Panc1 (cell line): Measurements from ENCODE around the gene PPCDC. TPM values are rescaled to one million over a fixed set of nuclear protein-coding genes. Genes with fewer than 3 reads are reported as not detected.

Experiments used
- ATAC-seq: fragments of 200-7000 bp; cut with Tn5 transposase; 2 replicates; pipeline ENCODE4 v1.9.1; 2020; ENCODE audit warnings: mild to moderate bottlenecking, moderate library complexity
- BruUV-seq: library from RNA; stranded (reverse); fragments of 400-500 nt; replicated peaks from 2 replicates; lab custom pipeline; 2021; lab: Mats Ljungman, UMichigan
- CTCF ChIA-PET: fragments of 300-600 bp; sonication (Branson Sonifier 250); formaldehyde crosslinking; loops from one replicate; lab custom pipeline; 2022; ENCODE audit warnings: antibody characterized with exemption; lab: Charles Lee
- POLR2A ChIA-PET: fragments of 300-600 bp; sonication (Branson Sonifier 250); formaldehyde crosslinking; loops from one replicate; lab custom pipeline; 2022; ENCODE audit warnings: antibody characterized with exemption; lab: Charles Lee
- DNase-seq: peaks from one replicate; pipeline ENCODE4 v3.0.0-alpha.2; 2010; ENCODE audit warnings: low read depth, low spot score
- H3K27ac ChIP-seq: 2 replicates; pipeline ENCODE4 v1.5.1; 2011; ENCODE audit warnings: mild to moderate bottlenecking, low read length, inconsistent platforms
- H3K27me3 ChIP-seq: fragments of 200-500 bp; sonication (Bioruptor generic); 2 replicates; pipeline ENCODE4 v1.6.0; 2014; ENCODE audit warnings: low read length, inconsistent platforms; ENCODE audit not compliant: control insufficient read depth, insufficient read depth
- H3K36me3 ChIP-seq: fragments of 200-500 bp; sonication (Bioruptor generic); 2 replicates; pipeline ENCODE4 v1.5.1; 2014; ENCODE audit warnings: inconsistent platforms, mild to moderate bottlenecking, low read length, moderate library complexity; ENCODE audit not compliant: control insufficient read depth, insufficient read depth
- H3K4me1 ChIP-seq: 2 replicates; pipeline ENCODE4 v1.5.1; 2011; ENCODE audit warnings: inconsistent platforms, mild to moderate bottlenecking, low read length, moderate library complexity; ENCODE audit not compliant: control insufficient read depth, insufficient read depth
- H3K4me3 ChIP-seq, 2 experiments: 2 replicates each; pipeline ENCODE4 v1.5.1; 2011 to 2012; ENCODE audit warnings: low read depth in 2 of 2, low read length in 2 of 2, mild to moderate bottlenecking in 2 of 2, inconsistent platforms in 1 of 2, moderate library complexity in 1 of 2
- H3K9me3 ChIP-seq: fragments of 200-500 bp; sonication (Bioruptor generic); 2 replicates; pipeline ENCODE4 v1.5.1; 2014; ENCODE audit warnings: low read depth, mild to moderate bottlenecking, inconsistent platforms, low read length, moderate library complexity; ENCODE audit not compliant: control insufficient read depth, insufficient read depth
- CTCF ChIP-seq: fragments of 450-650 bp; IDR thresholded peaks from 2 replicates; pipeline ENCODE4 v1.5.1; 2017; ENCODE audit warnings: mild to moderate bottlenecking
- POLR2AphosphoS5 ChIP-seq: IDR thresholded peaks from 2 replicates; pipeline ENCODE4 v1.6.1; 2012; ENCODE audit warnings: mild to moderate bottlenecking, low read depth, low read length, moderate library complexity
- SIN3A ChIP-seq: IDR thresholded peaks from 2 replicates; pipeline ENCODE4 v1.6.1; 2012; ENCODE audit warnings: low read depth, mild to moderate bottlenecking, low read length, moderate library complexity, borderline replicate concordance; ENCODE audit not compliant: insufficient read depth
- TCF7L2 ChIP-seq: IDR thresholded peaks from 2 replicates; pipeline ENCODE4 v1.6.1; 2011; ENCODE audit warnings: mild to moderate bottlenecking, low read depth, low read length, inconsistent platforms
- in situ Hi-C: cut with HindIII; loops from 2 replicates; pipeline ENCODE4 v1.10.0; 2016; ENCODE audit warnings: low sequenced_read_pairs, low pct_unique_long_range_greater_than_20kb
- intact Hi-C: fragments of 100-400 bp; cut with micrococcal nuclease; formaldehyde crosslinking; loops from one replicate; pipeline ENCODE4 v1.10.0; 2022; ENCODE audit not compliant: unreplicated experiment
- total RNA-seq: library from RNA; stranded (reverse); gene quantifications from one replicate; pipeline ENCODE4 v1.2.1, GENCODE V29; 2021; ENCODE audit not compliant: unreplicated experiment
- TF ChIP-seq, protein P1 (sequence below), 2 experiments: IDR thresholded peaks; 2 replicates each; pipeline ENCODE4 v1.6.1; 2011 to 2012; ENCODE audit warnings: low read depth in 2 of 2, control low read depth in 1 of 2, low read length in 1 of 2, mild to moderate bottlenecking in 1 of 2, moderate library complexity in 1 of 2; ENCODE audit not compliant: insufficient read depth in 1 of 2

The PPCDC gene
- total RNA-seq, 1 experiment from 2014 or later, result 26.1 TPM

DNA sequence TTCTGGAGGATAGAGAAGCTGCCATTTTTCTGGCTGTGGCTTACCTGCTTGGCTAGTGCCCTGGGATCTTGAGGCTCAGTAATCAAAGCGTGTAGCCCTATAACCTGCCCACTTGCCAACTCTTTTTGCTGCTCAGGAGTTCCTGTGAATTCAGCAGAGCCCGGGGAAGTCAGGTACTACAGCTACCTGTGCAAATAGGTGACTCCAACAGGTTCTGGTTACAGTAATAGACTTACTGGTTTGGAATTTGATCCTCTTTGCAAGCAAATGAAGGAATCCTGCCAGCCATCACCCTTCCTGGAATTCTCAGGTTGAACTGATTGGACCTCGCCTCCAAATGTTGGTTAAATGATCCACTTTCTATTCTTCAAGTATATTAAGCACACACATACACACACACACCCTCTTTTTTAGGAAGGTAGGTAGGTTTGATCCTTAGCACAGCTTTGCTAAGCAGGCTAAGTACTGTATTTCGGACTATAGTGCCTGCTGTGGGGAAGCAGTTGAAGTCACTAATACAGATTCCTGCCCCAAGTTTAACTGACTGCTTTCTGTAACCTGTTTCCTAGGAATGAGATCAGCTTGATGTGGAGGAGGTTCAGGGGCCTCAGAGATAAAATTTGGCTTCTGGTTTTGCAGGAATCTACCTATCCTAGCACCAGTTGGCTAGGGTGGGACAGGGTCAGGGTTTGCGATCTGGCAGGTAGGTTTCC lies 2.3 kb downstream of the PPCDC start:
- no peak for TF ChIP-seq SIN3A
- TF ChIP-seq CTCF, result no peak
- no peak for TF ChIP-seq POLR2AphosphoS5
- TF ChIP-seq, protein P1, sequence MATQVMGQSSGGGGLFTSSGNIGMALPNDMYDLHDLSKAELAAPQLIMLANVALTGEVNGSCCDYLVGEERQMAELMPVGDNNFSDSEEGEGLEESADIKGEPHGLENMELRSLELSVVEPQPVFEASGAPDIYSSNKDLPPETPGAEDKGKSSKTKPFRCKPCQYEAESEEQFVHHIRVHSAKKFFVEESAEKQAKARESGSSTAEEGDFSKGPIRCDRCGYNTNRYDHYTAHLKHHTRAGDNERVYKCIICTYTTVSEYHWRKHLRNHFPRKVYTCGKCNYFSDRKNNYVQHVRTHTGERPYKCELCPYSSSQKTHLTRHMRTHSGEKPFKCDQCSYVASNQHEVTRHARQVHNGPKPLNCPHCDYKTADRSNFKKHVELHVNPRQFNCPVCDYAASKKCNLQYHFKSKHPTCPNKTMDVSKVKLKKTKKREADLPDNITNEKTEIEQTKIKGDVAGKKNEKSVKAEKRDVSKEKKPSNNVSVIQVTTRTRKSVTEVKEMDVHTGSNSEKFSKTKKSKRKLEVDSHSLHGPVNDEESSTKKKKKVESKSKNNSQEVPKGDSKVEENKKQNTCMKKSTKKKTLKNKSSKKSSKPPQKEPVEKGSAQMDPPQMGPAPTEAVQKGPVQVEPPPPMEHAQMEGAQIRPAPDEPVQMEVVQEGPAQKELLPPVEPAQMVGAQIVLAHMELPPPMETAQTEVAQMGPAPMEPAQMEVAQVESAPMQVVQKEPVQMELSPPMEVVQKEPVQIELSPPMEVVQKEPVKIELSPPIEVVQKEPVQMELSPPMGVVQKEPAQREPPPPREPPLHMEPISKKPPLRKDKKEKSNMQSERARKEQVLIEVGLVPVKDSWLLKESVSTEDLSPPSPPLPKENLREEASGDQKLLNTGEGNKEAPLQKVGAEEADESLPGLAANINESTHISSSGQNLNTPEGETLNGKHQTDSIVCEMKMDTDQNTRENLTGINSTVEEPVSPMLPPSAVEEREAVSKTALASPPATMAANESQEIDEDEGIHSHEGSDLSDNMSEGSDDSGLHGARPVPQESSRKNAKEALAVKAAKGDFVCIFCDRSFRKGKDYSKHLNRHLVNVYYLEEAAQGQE (IDR thresholded peaks at IDR 0.05; ENCODE audit: insufficient read depth in 1 of 2, low read depth in 2 of 2, low read length in 1 of 2), result no peak
- TF ChIP-seq TCF7L2, result no peak
- CTCF ChIA-PET, result no interaction called here
- peaks cover 10% of the 10 kb centered on the region for H3K4me1 ChIP-seq
- intact Hi-C loops, result no loop called here
- no peak for ATAC-seq
- no TSS peak for BruUV-seq
- no peak overlapping the region for H3K27ac ChIP-seq
- in situ Hi-C loops, result no loop called here
- no peak overlapping the region for H3K4me3 ChIP-seq
- DNase-seq, result no peak
- H3K27me3 ChIP-seq, result no peaks in the 10 kb centered on the region
- H3K9me3 ChIP-seq, result no peaks in the 10 kb centered on the region
- no peaks in the 10 kb centered on the region for H3K36me3 ChIP-seq
- POLR2A ChIA-PET, result no interaction called here

GRCh38 chr15:75027551-75027950 lies 4.2 kb downstream of the PPCDC start:
- ChIA-PET CTCF (interaction anchor here (0.6 kb wide), 1 partner anchor 19 kb away, joined by 4 read pairs; no protein-coding TSS in a partner anchor), POLR2A (no interaction called here)
- Histone ChIP-seq H3K9me3 (no peaks in the 10 kb centered on the region), H3K27me3 (no peaks in the 10 kb centered on the region), H3K27ac (no peak overlapping the region), H3K36me3 (no peaks in the 10 kb centered on the region), H3K4me1 (peaks cover 10% of the 10 kb centered on the region), H3K4me3 (no peak overlapping the region)
- in situ Hi-C loops, result no loop called here
- no peak for DNase-seq
- TF ChIP-seq, protein P1 (IDR thresholded peaks at IDR 0.05; ENCODE audit: insufficient read depth in 1 of 2, low read depth in 2 of 2, low read length in 1 of 2), result no peak
- no peak for TF ChIP-seq POLR2AphosphoS5
- no peak for TF ChIP-seq CTCF
- no peak for TF ChIP-seq TCF7L2
- TF ChIP-seq SIN3A, result no peak
- intact Hi-C loops, result no loop called here
- no peak for ATAC-seq
- BruUV-seq, result no TSS peak
